Anterior cingulate cortex (tissue), 58 donors: ENCODE data around the gene NDUFA1.
"Not testable (repeated sequence)": the region's sequence is repeated elsewhere in the genome, so short reads cannot be mapped to it uniquely, and the experiment has no call there.

ENCODE experiments used
- DNase-seq, 58 donors: peaks; one replicate each; lab custom pipeline; 2025; lab: John Stamatoyannopoulos, UW

The NDUFA1 gene

DNA sequence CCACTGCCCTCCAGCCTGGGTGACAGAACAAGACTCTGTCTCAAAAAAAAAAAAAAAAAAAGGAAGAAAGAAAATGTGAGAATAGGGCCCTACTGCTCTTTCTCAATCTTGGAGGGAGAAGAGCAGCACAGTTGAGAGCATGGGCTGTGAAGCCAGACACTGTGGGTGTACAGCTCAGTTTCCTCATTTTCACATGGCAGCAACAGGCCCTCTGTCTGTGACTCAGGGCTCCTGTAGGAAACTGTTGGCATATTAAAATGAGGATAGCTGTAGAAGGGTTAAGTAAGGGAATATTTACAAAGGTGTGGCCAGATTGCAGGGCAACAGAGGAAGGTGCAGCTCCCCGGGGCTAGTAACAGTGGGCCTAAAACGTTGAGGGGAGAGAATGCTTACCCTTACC, 27.5 kb downstream of the NDUFA1 start:
- DNase-seq, result peak in 11 of 58 donors; percentile 0 to 12 (median 1)

DNA sequence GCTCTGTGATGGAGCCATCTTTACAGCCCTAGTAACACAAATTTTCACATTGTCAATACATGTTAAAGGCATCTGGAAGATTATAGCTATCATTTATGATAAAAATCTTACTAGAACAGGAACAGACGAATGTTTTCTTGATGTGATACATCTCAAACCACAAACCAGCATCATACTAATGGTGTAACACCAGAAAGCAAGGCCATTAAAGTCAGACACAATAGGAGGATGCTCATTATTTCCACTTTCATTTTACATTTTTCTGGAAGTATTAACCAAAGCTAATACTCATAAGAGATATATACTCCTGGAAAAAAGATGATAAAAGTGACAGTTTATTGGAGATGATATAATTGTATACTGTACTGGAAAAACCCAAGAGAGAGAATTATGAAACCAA, 29.3 kb downstream of the NDUFA1 start:
- DNase-seq, result no peak

DNA sequence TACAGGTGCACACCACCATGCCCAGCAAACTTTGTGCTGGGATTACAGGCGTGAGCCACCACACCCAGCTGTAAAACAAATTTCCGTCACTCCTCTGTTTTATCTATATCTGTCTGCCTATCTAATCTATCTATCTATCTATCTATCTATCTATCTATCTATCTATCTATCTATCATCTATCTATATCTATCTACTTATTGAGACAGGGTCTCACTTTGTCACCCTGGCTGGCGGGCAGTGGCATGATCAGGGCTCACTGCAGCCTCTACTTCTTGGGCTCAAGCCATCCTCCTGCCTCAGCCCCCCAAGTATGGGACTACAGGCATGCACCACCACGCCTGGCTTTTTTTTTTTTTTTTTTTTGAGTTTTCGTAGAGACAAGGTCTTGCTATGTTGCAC, 44.7 kb downstream of the NDUFA1 start:
- no peak for DNase-seq

DNA sequence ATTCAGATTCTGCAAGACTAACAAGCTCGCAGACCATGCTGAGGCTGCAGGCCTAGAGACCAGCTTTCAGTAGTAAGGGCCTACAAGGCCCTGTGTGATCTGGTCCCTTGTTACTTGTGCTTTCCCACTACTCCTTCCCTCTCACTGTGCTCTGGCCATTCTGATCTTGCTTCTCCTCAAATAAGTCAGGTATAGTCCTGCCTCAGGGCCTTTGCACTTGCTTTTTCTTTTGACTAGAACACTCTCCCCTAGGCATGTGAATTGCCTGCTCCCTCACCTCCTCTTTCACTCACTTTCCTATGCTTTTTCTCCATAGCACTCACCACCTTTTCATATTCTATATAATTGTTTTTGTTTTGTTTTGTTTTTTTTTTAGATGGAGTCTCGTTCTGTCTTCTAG, 46.2 kb downstream of the NDUFA1 start:
- no peak for DNase-seq

DNA sequence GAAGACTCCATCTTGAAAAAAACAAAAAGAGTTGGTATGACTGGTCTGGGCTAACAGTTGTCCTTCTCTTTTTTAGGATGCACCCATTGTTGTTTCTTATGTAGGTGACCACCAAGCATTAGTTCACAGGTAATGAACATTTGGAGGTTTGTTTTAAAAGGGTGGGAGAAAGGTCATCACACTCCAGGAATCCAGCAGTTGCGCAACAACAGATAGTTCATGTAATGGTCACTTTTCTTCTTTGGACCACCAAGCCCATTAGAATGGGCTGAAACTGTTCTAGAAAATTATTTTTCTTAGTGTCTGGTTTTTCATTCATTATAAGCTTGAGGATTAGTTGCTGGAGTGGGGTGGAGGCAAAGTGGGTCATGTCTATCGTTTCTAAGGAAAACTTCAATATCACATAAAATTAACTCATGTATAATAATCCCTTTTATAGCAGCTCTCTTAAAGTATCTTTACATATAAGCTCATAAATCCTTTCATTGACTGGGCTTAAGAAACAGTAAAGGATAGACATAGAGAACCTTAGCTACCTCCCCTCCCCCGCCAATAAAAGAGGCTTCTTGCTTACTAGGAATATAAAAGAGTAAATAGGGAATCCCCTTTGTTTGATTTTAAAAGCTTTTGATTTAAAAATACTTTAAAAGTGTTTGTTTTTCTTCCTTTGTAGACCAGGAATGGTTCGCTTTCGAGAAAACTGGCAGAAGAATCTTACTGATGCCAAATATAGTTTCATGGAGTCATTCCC, 48.4 kb downstream of the NDUFA1 start:
- DNase-seq, result no peak

DNA sequence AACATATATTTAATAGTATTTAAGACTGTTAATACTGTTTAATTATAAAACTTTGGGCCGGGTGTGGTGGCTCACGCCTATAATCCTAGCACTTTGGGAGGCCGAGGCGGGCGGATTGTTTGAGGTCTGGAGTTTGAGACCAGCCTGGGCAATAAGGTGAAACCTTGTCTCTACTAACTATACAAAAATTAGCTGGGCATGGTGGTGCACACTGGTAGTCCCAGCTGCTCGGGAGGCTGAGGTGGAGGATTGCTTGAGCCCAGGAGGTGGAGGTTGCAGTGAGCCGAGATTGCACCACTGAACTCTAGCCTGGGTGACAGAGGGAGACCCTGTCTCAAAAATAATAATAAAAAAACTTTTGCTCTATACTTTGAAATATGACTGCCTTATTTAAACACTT, 50.8 kb downstream of the NDUFA1 start:
- DNase-seq, result not testable (repeated sequence)
